Activated CD4-positive, alpha-beta T cell treated with anti-CD3 and anti-CD28 coated beads, Interleukin-2, amount 50 U/mL, for 48 hours (primary cell): Measurements from ENCODE around the gene CADPS2.

Experiments used
- DNase-seq, 2 experiments: peaks; one replicate each; pipeline ENCODE4 v3.0.0-alpha.2; 2020

The CADPS2 gene

GRCh38 chr7:122515404-122515803 is 370.9 kb downstream of the CADPS2 start:
- no peak for DNase-seq

- no peak for DNase-seq
These were observed 375.0 kb downstream of the CADPS2 start for GRCh38 chr7:122511268-122511667.

- no peak for DNase-seq
These were observed 378.7 kb downstream of the CADPS2 start for GRCh38 chr7:122507591-122507990.

- DNase-seq = no peak
These were observed 394.3 kb downstream of the CADPS2 start for GRCh38 chr7:122492007-122492406.

GRCh38 chr7:122488241-122488640 is 398.0 kb downstream of the CADPS2 start:
- DNase-seq = no peak

- DNase-seq = no peak
These were observed 399.1 kb downstream of the CADPS2 start for GRCh38 chr7:122487131-122487530.

GRCh38 chr7:122485856-122486255 is 400.4 kb downstream of the CADPS2 start:
- no peak for DNase-seq

- DNase-seq = no peak
These were observed 404.0 kb downstream of the CADPS2 start for GRCh38 chr7:122482212-122482611.

GRCh38 chr7:122470859-122471258 is 415.4 kb downstream of the CADPS2 start:
- no peak for DNase-seq

- no peak for DNase-seq
These were observed 417.3 kb downstream of the CADPS2 start for GRCh38 chr7:122468945-122469344.

- DNase-seq = no peak
These were observed 418.4 kb downstream of the CADPS2 start for GRCh38 chr7:122467661-122468449.

- no peak for DNase-seq
These were observed 421.0 kb downstream of the CADPS2 start for GRCh38 chr7:122465296-122465695.

GRCh38 chr7:122463631-122464030 is 422.6 kb downstream of the CADPS2 start:
- DNase-seq = no peak

- no peak for DNase-seq
These were observed 425.3 kb downstream of the CADPS2 start for GRCh38 chr7:122460936-122461335.

GRCh38 chr7:122457969-122458368 is 428.3 kb downstream of the CADPS2 start:
- DNase-seq = no peak

GRCh38 chr7:122457325-122457724 is 428.9 kb downstream of the CADPS2 start:
- no peak for DNase-seq

- no peak for DNase-seq
These were observed 431.3 kb downstream of the CADPS2 start for GRCh38 chr7:122454776-122455507.

- no peak for DNase-seq
These were observed 432.8 kb downstream of the CADPS2 start for GRCh38 chr7:122453432-122453831.

GRCh38 chr7:122448893-122449589 is 437.2 kb downstream of the CADPS2 start:
- no peak for DNase-seq

- DNase-seq = no peak
These were observed 443.3 kb downstream of the CADPS2 start for GRCh38 chr7:122442929-122443328.

- no peak for DNase-seq
These were observed 447.8 kb downstream of the CADPS2 start for GRCh38 chr7:122438492-122438891.

GRCh38 chr7:122438006-122438405 is 448.3 kb downstream of the CADPS2 start:
- DNase-seq = no peak

GRCh38 chr7:122433765-122434164 is 452.5 kb downstream of the CADPS2 start:
- no peak for DNase-seq

GRCh38 chr7:122430710-122431109 is 455.6 kb downstream of the CADPS2 start:
- no peak for DNase-seq
